ENCODE measurements around the gene NOD2. TPM values are rescaled to one million over a fixed set of nuclear protein-coding genes. Genes with fewer than 3 reads are reported as not detected.
A peak's percentile ranks its signal among the peaks of the same experiment; 100 is the strongest.

Gene NOD2
- total RNA-seq, 2 experiments from 2014 or later, result 0.78 to 1.2 TPM

DNA sequence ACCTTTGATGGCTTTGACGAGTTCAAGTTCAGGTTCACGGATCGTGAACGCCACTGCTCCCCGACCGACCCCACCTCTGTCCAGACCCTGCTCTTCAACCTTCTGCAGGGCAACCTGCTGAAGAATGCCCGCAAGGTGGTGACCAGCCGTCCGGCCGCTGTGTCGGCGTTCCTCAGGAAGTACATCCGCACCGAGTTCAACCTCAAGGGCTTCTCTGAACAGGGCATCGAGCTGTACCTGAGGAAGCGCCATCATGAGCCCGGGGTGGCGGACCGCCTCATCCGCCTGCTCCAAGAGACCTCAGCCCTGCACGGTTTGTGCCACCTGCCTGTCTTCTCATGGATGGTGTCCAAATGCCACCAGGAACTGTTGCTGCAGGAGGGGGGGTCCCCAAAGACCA lies 17.6 kb downstream of the NOD2 start:
- H3K27me3 Mint-ChIP-seq, result no peaks in the 10 kb centered on the region
- H3K9me3 Mint-ChIP-seq, result no peaks in the 10 kb centered on the region
- no peak for DNase-seq
- peaks cover 4% of the 10 kb centered on the region for H3K36me3 Mint-ChIP-seq
- H3K4me1 Mint-ChIP-seq, result peaks cover 27% of the 10 kb centered on the region
- H3K4me3 Mint-ChIP-seq, result no peak overlapping the region
- no peak overlapping the region for H3K27ac Mint-ChIP-seq

DNA sequence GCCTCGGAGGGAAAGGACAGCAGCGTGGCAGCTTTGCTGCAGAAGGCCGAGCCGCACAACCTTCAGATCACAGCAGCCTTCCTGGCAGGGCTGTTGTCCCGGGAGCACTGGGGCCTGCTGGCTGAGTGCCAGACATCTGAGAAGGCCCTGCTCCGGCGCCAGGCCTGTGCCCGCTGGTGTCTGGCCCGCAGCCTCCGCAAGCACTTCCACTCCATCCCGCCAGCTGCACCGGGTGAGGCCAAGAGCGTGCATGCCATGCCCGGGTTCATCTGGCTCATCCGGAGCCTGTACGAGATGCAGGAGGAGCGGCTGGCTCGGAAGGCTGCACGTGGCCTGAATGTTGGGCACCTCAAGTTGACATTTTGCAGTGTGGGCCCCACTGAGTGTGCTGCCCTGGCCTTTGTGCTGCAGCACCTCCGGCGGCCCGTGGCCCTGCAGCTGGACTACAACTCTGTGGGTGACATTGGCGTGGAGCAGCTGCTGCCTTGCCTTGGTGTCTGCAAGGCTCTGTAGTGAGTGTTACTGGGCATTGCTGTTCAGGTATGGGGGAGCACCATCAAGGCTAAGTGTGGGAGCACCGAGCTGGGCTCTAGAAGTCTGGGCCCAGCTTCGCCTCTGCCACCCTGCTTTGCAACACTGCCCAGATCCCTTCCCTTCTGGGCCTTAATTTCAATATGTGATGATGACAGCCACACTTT lies 18.6 kb downstream of the NOD2 start:
- no peak overlapping the region for H3K27ac Mint-ChIP-seq
- no peaks in the 10 kb centered on the region for H3K9me3 Mint-ChIP-seq
- no peak overlapping the region for H3K4me3 Mint-ChIP-seq
- DNase-seq, result no peak
- H3K36me3 Mint-ChIP-seq, result peaks cover 2% of the 10 kb centered on the region
- H3K4me1 Mint-ChIP-seq, result peaks cover 26% of the 10 kb centered on the region
- no peaks in the 10 kb centered on the region for H3K27me3 Mint-ChIP-seq

DNA sequence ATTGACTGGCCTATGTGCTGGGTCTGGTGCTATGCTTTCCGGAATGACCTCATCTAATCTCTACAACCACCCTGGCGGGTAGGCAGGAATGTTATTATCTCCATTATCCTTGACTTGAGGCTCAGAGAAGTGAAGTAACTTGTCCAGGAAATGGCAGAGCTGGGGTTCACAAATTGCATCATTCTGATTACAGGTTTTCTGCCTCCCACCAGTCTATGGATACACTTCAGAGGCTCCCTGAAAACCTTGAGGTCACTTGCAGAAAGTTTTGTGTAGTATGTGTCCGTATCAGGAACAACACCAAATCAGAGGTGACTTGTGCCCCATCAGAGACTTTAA lies 19.1 kb downstream of the NOD2 start:
- no peaks in the 10 kb centered on the region for H3K27me3 Mint-ChIP-seq
- peaks cover 21% of the 10 kb centered on the region for H3K4me1 Mint-ChIP-seq
- no peak overlapping the region for H3K4me3 Mint-ChIP-seq
- no peaks in the 10 kb centered on the region for H3K9me3 Mint-ChIP-seq
- no peak overlapping the region for H3K27ac Mint-ChIP-seq
- DNase-seq, result no peak
- H3K36me3 Mint-ChIP-seq, result peaks cover under 1% of the 10 kb centered on the region

DNA sequence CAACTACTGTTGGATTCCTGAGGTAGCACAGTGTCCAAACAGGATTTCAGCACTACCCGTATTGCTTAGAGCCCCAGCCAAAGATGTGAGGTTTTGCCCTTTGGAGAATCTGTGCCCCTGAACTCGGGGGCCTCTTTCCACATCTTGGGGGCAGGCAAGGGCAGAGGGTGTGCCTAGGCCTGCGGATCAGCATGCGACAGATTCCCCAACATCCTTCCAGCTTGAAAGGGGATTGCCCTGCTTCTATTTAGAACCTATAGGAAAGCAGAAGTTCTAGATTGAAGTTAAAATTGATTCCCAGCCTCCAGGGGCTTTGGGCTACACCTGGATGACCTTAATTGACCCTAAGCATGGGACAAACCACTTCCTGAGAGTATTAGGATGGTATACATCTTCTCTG lies 19.6 kb downstream of the NOD2 start:
- Mint-ChIP-seq H3K27me3 (no peaks in the 10 kb centered on the region), H3K9me3 (no peaks in the 10 kb centered on the region), H3K27ac (no peak overlapping the region), H3K36me3 (no peaks in the 10 kb centered on the region), H3K4me1 (peaks cover 17% of the 10 kb centered on the region), H3K4me3 (no peak overlapping the region)
- no peak for DNase-seq

DNA sequence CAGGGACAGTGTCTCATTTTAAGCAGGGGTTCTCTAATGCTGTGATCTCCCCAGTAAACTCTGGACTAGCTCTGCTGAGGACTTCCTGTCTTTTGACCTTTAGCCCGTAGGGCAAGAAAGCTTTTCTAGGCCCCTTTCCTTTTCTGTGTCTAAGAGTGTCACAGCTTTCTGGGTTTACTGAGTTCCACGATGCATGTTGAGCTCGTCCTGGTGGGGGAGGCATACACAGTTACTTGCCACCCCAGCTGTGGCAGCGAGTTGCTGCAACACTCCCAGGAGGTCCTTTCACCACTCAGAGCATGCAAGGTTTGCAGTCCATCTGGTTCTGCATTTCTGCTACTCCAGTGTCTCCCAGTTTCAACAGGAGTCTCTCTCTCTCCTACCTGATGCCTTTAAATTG lies 23.7 kb downstream of the NOD2 start:
- H3K4me3 Mint-ChIP-seq, result no peak overlapping the region
- no peak for DNase-seq
- no peaks in the 10 kb centered on the region for H3K27me3 Mint-ChIP-seq
- no peaks in the 10 kb centered on the region for H3K9me3 Mint-ChIP-seq
- peaks cover 12% of the 10 kb centered on the region for H3K4me1 Mint-ChIP-seq
- H3K27ac Mint-ChIP-seq, result no peak overlapping the region
- H3K36me3 Mint-ChIP-seq, result no peaks in the 10 kb centered on the region

DNA sequence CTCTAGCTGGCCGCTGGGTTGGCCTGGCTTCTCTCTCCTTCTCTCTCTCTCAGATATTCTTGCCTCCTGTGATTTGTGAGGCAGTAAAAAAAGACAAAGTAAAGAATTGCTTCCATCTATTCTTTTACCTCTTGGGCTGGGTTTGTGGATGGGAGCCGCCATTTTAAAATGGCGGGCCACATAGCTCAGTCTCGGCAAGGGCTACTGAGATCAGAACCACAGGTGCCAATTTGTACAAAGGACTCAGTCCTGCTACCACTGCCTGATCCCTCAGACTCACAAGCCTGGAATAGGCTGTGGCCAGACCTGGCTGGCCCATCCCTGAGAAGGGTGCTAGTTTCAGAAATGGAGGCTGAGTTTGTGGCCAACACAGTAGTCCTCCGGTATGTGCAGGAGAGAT lies 24.1 kb downstream of the NOD2 start:
- H3K4me3 Mint-ChIP-seq, result no peak overlapping the region
- no peak for DNase-seq
- no peaks in the 10 kb centered on the region for H3K36me3 Mint-ChIP-seq
- H3K27ac Mint-ChIP-seq, result no peak overlapping the region
- no peaks in the 10 kb centered on the region for H3K27me3 Mint-ChIP-seq
- peaks cover 13% of the 10 kb centered on the region for H3K4me1 Mint-ChIP-seq
- no peaks in the 10 kb centered on the region for H3K9me3 Mint-ChIP-seq

DNA sequence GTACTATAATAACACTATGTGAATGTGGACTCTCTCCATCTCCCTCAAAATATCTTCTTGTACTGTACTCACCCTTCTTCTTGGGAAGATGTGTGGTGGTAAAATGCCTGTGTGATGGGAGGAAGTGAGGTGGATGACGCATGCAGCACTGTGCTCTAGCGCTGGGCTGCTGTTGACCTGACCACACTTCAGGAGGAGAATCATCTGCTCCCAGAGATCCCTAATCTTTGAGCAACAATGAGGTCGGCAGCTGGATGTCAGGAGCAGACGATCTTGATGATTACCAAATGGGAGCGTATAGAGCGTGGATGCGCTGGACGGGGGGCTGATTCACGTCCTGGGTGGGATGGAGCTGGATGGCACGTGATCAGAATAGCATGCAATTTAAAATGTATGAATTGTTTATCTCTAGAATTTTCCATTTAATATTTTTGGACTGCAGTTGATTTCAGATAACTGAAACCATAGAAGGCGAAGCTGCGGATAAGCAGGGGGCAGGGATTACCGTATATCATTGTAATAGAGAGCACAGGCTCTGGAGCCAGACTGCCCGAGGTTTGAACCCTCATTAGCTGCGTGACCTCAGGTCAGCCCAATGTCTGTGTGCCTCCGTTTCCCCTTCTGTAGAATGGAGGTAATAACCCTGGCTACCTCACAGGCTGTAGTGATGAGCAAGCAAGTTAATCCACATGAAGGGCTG lies 24.8 kb downstream of the NOD2 start:
- Mint-ChIP-seq H3K9me3 (no peaks in the 10 kb centered on the region), H3K27ac (no peak overlapping the region), H3K27me3 (no peaks in the 10 kb centered on the region), H3K4me1 (peaks cover 13% of the 10 kb centered on the region), H3K4me3 (no peak overlapping the region), H3K36me3 (no peaks in the 10 kb centered on the region)
- no peak for DNase-seq

DNA sequence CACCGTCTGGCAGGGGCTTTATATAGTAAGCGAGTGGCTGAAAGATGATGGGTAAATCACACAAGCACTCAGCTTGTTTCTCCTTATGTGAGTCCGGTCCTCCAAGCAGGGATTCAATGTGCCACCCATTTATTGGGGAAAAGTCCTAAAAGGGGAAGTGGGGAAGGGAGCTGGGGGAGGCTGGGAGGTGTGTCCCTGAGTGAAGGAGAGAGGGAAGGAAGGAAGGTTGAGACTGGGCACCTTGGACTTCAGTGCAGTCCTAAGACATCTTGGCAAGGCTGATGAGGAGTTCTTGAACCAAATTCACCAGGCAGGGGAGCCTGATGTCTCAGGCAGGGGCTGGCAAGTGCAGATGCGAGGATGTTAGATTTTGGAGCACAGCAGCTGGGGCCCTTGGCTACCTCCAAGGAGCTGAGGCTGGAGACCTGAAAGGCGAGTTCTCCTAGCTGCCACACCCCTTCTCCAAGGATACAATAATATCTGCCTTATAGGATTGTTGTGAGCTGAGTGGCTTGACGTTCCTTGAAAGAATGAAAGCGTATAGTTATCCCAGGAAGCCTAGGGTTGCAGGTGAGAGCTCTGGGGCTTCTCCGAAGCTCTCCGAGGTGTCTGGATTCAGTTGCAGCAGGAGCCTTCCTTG lies 25.5 kb downstream of the NOD2 start:
- Mint-ChIP-seq H3K27me3 (no peaks in the 10 kb centered on the region), H3K4me3 (no peak overlapping the region), H3K36me3 (peaks cover 2% of the 10 kb centered on the region), H3K4me1 (peaks cover 13% of the 10 kb centered on the region), H3K27ac (no peak overlapping the region), H3K9me3 (peaks cover 2% of the 10 kb centered on the region)
- no peak for DNase-seq

DNA sequence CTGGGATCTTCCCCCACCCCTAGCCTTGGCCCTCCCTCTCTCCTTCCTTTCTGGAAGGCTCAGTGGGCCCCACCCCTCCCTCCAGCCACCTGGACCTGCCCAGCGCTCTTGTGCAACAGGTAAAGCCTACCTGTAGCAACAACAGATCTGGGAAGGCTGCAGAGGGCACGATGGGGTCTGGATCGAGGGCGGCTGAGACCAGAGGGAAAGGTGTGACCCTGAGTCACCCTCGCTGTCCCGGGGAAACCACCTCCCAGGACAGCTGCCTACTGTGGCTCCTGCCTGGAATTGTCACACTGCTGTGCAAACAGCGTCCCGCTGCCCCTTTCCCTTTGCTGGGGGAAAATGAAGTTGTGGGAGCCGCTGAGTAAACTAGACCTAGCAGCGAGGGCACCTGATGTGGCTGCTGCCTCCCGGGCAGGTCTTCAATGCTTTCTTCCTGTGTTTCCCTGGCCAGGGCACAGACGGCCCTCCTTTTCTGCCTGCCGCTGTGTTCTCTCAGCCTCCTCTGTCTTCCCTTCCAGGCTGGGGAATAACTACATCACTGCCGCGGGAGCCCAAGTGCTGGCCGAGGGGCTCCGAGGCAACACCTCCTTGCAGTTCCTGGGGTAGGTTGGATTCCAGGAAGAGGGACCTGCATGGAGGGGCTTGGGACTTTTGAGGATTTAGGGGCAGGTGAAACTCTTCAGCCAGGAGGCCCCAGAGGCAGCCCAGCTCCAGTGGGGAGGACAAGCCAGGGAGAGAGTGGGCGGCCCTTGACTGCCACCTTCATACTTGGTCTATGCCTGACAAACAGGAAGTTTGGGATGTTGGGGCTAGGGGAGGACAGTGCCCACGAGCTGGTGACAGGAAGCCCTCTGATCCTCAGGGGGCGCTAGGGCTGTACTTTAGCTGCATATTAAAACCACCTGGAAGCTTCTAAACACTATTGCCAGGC lies 26.3 kb downstream of the NOD2 start:
- Mint-ChIP-seq H3K4me1 (peaks cover 15% of the 10 kb centered on the region), H3K27me3 (no peaks in the 10 kb centered on the region), H3K36me3 (peaks cover 6% of the 10 kb centered on the region), H3K4me3 (no peak overlapping the region), H3K27ac (no peak overlapping the region), H3K9me3 (peaks cover 8% of the 10 kb centered on the region)
- DNase-seq, result peak; percentile 8

DNA sequence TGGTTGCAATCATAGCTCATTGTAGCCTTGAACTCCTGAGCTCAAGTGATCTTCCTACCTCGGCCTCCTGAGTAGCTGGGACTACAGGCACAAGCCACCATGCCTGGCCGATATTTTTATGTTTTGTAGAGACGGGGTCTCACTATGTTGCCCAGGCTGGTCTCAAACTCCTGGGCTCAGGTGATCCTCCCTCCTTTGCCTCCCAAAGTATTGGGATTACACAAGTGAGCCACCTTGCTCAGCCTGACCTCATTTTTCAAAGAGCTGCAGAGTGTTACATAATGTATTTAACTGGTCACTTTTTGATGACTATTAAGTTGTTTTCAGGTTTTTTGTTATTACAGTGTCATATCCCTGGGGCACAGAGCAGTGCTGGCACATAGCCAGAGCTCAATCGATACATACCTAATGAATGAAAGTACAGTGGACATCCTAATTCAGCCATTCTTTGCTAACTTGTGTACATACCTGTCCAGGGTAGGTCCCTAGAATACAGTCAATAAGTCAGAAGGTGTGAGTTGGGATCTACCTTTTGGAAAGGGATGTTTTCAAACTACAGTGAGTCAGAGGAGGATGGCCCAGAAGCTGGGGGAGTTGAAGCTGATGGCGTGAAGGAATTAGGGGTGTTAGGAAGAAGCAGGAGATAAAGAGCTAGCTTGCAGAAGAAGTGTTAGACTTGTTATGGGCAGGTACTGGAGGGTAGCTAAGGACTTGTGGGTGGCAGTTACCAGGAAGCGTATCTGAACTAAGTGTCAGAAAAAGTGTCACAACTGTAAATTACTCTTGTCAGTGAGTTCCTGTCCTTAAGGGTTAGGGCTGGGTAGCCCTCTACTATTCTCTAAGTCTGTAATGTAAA lies 28.4 kb downstream of the NOD2 start:
- Mint-ChIP-seq H3K27me3 (no peaks in the 10 kb centered on the region), H3K36me3 (peaks cover 6% of the 10 kb centered on the region), H3K4me3 (no peak overlapping the region), H3K9me3 (peaks cover 11% of the 10 kb centered on the region), H3K27ac (no peak overlapping the region), H3K4me1 (peaks cover 15% of the 10 kb centered on the region)
- no peak for DNase-seq

DNA sequence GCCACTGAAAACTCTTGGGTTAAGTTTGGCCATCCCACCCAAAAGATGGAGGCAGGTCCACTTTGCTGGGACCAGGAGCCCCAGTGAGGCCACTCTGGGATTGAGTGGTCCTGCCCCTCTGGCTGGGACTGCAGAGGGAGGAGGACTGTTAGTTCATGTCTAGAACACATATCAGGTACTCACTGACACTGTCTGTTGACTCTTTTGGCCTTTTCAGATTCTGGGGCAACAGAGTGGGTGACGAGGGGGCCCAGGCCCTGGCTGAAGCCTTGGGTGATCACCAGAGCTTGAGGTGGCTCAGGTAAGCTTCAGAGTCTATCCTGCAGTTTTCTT lies 29.0 kb downstream of the NOD2 start:
- H3K4me3 Mint-ChIP-seq, result no peak overlapping the region
- no peaks in the 10 kb centered on the region for H3K27me3 Mint-ChIP-seq
- no peak for DNase-seq
- H3K27ac Mint-ChIP-seq, result no peak overlapping the region
- H3K9me3 Mint-ChIP-seq, result peaks cover 11% of the 10 kb centered on the region
- H3K4me1 Mint-ChIP-seq, result peaks cover 15% of the 10 kb centered on the region
- H3K36me3 Mint-ChIP-seq, result peaks cover 6% of the 10 kb centered on the region

DNA sequence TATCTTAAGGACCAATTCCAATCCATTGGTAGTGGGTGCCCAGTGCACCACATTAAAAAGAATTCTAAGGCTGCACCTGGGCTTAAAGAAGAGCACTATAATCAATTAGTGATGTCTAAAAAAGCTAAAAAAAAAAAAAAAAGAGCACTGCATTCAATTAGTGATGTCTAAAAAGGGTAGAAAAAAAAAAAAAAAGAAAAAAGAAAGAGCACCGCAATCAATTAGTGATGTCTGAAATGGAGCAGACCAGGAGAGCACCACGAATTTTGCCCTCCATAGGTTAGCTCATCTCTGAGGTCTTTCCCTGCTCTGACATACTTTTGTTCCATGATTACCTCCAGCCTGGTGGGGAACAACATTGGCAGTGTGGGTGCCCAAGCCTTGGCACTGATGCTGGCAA lies 29.6 kb downstream of the NOD2 start:
- peaks cover 11% of the 10 kb centered on the region for H3K9me3 Mint-ChIP-seq
- H3K36me3 Mint-ChIP-seq, result peaks cover 6% of the 10 kb centered on the region
- H3K27me3 Mint-ChIP-seq, result no peaks in the 10 kb centered on the region
- peaks cover 15% of the 10 kb centered on the region for H3K4me1 Mint-ChIP-seq
- H3K4me3 Mint-ChIP-seq, result no peak overlapping the region
- no peak overlapping the region for H3K27ac Mint-ChIP-seq
- no peak for DNase-seq

DNA sequence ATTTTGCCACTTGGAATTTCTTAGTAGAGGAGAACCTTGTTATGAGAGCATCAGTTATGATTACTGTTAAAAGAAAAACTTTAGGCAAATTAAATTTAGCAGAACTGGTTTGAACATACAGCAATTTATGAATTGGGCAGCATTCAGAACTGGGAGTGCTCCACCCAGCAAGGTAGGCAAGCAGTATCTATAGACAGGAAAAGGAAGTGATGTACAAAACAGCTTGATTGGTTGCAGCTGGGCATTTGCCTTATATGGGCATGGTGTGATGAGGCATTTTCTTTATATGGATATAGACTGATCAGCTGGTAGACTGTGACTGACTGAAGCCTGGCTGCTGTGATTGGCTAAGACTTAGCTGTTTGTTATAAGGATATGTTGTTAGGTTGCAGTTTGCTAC lies 30.9 kb downstream of the NOD2 start:
- Mint-ChIP-seq H3K9me3 (peaks cover 14% of the 10 kb centered on the region), H3K27me3 (no peaks in the 10 kb centered on the region), H3K27ac (no peak overlapping the region), H3K4me3 (no peak overlapping the region), H3K4me1 (peaks cover 15% of the 10 kb centered on the region), H3K36me3 (peaks cover 6% of the 10 kb centered on the region)
- DNase-seq, result no peak

DNA sequence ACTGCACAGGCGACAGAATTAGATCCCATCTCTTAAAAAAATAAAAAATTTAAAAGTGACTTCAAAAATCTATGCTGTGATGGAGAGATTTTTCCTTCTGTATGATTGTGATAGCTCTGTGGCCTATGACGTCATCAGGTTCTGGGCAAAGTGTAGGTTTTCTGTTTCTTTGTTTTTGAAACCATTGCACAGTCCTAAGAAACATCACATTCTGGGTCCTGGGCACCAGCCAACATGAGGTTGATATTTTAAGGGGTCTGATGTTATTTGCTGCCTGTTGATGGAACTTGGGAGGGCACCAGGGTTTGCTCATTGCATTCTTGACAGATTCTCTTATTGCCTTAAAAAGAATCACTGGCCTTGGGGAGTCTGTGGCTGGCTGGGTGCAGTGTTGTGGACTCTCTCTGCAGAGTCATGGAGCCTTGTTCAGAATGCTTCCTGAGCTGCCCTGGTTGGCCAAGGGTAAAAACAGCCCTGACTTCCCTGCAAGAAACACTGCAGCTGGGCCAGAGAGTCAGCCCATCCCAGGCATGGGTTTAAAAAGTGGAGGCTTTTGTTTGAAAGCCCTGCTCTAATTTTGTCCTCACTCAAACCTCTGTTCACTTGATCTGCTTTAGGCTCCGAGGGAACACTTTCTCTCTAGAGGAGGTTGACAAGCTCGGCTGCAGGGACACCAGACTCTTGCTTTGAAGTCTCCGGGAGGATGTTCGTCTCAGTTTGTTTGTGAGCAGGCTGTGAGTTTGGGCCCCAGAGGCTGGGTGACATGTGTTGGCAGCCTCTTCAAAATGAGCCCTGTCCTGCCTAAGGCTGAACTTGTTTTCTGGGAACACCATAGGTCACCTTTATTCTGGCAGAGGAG lies 38.0 kb downstream of the NOD2 start:
- DNase-seq, result no peak
- Mint-ChIP-seq H3K4me1 (peaks cover 15% of the 10 kb centered on the region), H3K4me3 (no peak overlapping the region), H3K27ac (no peak overlapping the region), H3K36me3 (peaks cover 5% of the 10 kb centered on the region), H3K9me3 (peaks cover 2% of the 10 kb centered on the region), H3K27me3 (no peaks in the 10 kb centered on the region)

All from activated naive CD8-positive, alpha-beta T cell treated with anti-CD3 and anti-CD28 coated beads for 36 hours (primary cell).